T-helper 22 cell (primary cell): ENCODE measurements around the gene CAMK1D.

ENCODE experiments used
- DNase-seq: peaks from one replicate; pipeline ENCODE4 v3.0.0-alpha.2; 2020; ENCODE audit warnings: low read depth

The CAMK1D gene

DNA sequence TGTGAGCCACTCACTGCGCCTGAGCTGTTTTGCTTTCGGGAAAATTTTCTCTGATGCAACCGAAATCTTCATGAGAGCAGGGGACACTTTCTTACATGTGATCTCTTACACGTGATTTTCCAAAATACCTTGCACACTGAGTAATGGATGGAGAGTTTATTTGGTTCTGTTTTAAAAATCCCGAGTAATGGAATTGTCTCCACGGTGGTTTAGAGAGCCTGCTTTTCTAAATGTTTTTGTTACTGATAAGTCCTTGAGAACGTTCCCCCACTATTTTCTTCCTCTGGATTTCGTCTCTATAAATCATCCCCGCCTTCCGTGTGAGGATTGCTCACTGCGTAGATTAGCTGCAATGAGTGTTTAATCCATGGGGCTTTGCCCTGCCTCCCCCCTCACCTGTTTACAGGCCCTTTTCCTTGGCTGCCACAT lies 25.7 kb downstream of the CAMK1D start:
- no peak for DNase-seq

DNA sequence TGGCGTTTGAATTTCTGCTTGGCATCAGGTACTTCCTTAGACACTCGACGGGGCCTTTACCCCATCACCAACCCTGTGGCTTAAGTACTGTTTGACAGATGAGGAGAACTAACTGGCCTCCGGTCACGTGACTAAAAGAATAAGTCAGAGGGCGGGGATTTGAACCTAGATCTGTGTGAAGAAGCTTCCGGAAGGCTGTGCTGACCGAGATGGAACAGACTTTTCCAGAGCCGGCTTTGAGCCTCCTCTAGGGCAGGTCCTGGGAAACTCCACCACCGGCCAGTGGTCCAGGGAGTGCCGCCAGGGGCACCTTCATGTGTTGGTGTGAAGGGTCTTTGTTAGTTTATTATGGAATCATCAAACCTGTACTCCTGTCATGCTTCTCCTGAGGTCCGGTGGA lies 26.9 kb downstream of the CAMK1D start:
- no peak for DNase-seq

DNA sequence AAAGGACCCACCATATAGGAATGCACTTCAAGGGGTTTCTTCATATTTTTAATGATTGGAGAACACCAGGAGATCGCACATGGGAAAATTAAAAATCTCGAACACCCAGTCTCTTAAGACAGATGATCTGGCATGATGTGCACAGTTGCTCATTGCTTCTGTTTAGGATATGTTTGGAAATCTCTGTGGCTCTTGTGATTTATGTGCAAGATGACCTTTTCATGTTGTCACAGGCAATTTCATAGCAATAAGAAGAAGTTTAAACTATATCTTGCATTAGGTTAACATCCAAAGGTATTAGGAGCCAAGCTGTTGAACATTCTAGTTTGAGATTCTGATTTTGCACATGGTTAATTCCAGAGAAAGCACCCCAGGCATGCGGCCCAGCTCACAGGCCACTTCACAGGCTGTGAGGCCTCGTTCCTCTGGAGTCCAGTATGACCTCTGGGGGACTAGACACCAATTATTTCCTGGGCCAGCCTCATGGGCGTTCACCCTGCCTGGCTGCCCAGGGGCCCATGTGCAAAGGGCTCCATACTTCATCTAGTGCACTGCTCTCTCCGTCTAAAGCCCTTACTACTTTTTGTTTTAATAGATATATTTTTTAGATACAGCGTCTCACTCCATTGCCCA lies 28.4 kb downstream of the CAMK1D start:
- no peak for DNase-seq

DNA sequence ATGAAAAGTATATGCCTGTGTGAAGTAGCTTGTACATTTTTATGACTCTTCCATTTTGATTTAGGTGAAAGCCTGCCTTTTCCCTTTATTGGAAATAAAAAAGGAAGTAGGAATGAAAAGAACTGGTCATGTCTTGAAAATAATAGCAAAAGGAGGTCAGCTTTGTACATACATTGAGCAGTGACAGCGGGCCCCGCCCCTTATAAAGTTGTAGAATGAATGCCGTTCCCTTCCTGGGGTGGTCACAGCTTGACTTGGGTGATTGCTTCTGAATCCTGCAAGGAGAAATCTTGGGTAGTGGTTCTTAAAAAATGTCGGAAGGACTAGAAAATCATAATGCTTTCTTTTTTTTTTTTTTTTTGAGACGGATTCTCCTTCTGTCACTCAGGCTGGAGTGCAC lies 31.7 kb downstream of the CAMK1D start:
- DNase-seq: no peak

DNA sequence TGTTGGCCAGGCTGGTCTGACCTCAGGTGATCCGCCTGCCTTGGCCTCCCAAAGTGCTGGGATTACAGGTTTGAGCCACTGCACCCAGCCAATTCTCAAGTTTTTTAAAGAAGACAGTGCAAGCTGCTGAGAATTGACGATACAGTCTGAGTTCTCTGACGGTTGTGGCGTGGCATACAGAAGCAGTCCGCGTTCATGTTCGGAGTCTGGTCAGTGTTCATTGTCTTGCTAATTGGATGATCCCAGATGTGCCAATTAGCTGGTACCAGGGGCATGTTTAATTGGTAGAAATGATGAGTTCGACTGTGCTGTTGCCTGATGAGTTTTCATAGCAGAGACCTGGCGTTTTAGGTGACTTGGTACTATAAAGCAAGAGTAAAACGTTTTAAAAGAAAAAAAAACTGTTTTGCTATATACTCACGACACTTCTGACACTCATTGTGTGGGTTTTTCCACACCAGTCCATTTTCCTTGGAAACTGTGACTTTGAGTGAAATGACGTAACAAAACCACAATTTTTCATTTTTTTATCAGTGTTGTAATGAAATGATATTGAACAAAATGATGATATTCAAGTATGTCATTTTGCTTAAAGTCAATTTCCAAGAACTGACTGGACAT lies 32.3 kb downstream of the CAMK1D start:
- no peak for DNase-seq

DNA sequence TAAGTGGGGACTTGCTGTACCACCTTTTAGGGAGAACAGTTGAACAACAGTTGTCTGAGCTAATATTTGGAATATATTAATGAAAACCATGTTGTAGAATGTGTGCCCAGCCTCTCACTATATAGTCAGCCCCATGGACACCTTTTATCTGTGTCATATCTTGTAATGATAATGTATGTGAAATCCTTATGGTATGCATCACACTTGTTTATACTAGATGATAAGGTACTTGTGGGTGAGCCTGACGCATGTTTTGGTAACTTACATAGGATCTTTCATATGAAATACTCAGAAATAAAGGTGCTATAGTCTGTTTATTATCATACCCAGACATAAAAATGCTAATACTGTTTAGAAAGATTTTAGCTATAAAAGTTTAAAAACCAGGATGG lies 32.8 kb downstream of the CAMK1D start:
- DNase-seq: no peak

DNA sequence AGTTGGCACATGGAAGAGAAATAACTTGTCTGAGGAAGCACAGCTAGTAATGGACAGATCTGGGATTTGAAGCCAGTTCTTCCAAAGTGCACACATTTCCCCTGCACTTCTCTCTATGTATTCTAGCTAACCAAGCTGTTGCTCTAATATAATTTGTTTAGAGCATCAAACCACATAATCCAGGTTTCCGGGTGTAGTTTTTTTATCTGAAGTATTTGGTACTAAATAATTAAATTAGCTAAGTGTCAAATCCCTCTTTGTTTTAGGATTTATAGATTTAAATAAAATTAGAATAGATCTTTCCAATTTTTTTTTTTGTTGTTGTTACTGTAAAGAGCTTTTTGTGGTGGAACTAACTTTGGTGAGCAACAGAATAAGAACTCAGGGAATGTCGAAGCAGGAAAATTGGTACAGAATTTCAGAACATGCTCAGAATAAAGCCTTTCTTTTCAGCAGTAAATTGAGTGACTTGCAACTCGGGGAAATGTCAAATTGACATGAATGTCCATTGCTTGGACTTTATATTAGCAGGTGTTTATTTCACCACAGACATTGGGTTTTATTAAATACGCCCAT lies 33.7 kb downstream of the CAMK1D start:
- DNase-seq: no peak

DNA sequence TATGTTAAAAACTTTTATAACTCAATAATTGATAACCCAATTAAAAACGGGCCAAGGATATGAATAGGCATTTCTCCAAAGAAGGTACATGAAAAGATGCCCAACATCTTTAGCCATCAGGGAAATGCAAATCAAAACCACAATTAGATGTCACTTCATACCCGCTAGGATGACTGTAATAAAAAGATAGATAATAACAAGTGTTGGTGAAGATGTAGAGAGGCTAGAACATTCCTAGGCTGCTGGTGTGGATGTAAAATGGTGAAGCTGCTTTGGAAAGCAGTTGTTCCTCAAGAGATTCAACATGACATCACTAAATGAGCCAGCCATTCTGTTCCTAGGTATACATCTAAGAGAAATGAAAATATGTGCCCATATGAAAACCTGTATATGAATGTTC lies 35.6 kb downstream of the CAMK1D start:
- DNase-seq: no peak

DNA sequence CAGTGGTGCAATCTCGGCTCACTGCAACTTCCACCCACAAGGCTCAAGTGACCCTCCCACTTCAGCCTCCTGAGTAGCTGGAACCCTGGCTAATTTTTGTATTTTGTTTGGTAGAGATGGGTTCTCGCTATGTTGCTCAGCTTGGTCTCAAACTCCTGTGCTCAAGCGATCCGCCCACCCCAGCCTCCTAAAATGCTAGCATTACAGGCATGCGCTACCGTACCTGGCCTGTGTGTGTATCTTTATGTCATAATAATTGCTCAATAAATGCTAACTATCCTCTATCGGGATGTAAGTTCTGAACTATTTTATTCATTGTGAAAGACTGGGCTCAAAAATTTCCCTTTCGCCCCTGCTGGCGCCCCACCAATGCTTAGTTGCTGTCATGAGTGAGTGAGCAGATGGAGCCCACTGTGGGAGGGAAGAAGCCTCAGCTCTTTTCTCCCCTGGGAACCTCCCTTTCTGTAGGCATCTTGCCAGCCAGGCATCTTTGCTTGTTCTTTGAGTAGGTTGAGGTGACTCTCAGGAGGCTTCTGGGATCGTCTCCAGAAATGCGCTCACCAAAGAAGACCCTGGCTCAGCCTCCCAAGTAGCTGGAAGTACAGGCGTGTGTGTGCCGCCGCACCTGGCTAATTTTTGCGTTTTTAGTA lies 38.3 kb downstream of the CAMK1D start:
- DNase-seq: no peak

DNA sequence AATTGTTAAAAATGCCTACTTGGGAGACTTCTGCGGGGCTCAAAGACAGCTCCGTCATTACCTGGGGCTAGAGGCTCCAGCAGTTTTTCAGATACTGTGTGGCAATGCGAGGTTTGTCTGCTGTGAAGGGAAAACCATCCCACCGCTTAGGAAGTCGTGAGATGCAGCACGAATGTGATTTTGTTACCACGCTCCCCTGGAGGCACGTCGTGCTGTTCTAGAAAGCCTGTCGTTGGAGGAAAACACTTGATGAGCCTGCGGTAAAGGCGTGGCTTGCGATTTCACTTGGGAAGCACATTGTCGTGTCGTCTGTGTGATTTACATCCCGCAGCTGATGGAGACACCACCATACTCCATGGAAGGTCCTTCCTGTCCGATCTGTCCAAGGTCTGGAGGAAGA lies 39.3 kb downstream of the CAMK1D start:
- no peak for DNase-seq

DNA sequence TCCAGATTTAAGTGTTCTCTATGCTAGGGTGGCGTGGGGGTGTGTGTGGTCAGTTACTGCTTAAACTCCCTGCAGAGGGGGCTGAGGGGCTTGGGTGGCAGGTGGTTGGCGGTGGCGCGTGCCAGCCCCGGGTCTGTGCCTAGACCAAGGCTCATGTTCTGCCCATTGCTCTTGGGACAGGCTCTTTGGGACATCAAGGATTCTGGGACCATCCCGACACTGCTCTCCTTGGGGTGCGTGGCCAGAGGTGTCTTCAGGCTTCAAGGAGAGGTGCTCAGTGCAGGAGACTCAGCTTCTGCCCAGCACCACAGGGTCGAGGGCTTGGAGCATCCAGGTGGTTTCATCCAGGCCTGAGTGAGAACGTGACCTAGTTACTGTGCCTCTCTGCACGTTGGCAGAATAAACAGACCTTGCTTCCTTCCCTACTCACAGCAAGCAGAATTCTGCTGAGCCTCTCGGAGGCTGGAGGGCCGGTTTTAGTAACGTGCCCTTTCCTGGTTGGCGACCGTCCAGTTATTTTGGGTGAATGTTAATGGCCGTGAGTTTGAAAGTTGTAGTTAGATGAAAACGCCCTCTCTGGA lies 39.9 kb downstream of the CAMK1D start:
- DNase-seq: no peak

DNA sequence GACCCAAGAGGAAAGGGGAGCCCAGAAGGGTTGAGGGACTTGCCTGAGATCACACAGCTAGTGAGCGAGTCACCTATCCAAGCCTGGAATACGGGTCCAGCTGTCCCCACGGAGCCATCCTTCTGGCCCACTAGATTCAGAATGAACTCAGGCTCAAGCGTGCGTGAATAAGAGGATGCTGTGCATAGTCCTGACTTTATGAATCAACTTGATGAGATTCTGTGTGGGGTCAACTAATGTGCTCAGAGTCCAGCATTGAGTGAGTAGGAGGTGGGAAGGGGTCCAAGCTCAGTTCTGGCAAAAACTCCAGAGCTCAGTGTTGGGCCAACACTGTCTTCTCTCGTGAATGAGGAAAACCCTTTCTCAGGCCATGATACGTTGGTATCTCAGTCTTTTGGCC lies 41.4 kb downstream of the CAMK1D start:
- no peak for DNase-seq

DNA sequence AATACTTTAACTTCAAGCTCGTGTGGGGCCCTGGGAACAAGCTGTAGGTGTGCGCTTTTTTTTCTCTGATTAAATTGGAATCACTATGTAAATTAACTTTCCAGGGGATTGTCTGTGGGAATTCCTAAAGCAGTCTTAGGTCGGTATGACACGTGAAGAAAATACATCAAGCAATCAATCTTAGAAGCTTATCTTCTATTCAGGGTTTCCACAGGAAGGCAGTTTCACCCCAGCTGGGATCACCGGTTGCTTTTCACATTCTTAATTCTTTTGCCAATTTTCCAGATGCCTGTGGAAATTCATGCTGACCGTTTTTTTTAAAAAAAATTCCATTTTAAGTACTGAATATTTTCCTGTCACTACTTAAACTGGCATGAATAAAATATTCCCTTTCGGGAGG lies 41.9 kb downstream of the CAMK1D start:
- no peak for DNase-seq

DNA sequence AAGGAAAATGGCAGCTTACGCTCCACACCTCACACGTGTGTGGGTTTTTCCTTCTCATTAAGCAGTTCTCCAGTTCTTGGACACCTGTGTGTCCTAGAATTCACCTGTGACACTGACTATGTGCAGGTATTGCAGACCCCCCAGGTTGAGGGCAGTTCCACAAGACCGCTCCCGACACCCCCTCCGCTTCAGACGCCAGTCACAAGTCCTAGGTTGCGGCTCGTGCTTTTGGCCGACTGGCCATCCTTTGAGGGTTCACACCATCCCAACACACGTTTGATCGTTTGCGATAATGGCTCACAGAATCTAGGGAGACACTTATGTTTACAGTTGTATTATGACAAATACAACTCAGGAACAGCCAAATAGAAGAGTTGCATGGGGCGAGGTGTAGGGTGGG lies 44.5 kb downstream of the CAMK1D start:
- no peak for DNase-seq

DNA sequence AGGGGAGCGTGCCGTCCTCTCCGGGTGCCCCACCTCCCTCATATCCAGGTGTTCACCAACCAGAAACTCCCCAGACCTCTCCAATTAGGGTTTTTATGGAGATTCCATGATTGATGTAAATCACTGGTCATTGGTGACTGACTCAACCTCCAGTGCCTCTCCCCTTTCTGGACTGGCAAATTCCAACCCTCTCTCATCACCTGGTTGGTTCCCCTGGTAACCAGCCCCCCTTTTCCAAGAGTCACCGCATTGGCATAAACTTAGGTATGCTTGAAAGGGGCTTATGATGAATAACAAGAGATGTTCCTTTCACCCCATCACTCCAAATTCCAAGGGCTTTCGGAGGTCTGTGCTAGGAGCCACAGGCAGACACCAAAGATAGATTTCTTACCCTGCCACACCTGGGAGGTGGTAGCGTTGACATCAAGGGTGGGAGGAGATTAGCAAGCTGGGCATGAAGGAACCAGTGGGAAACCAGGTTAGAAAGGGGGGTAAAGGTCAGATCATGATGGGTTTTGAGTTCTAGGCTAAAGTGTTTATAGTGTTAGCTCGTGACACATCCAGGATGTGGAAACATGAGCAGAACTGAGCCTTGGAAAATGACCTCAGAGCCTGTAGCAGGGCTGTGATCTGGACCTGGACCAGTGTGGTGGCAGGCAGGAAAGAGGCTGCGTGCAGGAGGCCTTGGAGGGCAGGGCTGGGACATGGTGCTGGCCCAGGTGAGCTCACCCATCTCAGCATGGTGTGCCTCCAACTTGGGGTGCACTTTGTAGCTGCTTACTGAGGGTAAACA lies 45.1 kb downstream of the CAMK1D start:
- no peak for DNase-seq

DNA sequence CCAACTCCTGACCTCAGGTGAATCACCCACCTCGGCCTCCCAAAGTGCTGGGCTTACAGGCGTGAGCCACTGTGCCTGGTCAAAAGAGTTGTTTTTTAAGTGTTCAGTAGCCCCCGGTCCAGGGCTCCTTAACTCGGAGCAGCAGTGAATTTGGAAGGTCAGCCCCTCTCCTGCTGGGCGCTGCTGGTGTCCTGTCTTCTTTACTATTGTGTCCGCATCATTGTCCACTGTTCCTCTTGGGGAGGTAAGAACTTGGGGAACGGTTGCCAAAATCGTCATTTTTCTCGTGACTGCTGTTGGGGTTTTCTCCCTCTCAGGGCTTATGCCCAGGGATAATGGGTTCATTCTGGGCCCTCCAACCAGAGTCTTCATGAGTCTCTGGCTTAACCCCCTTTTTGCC lies 46.7 kb downstream of the CAMK1D start:
- DNase-seq: no peak

DNA sequence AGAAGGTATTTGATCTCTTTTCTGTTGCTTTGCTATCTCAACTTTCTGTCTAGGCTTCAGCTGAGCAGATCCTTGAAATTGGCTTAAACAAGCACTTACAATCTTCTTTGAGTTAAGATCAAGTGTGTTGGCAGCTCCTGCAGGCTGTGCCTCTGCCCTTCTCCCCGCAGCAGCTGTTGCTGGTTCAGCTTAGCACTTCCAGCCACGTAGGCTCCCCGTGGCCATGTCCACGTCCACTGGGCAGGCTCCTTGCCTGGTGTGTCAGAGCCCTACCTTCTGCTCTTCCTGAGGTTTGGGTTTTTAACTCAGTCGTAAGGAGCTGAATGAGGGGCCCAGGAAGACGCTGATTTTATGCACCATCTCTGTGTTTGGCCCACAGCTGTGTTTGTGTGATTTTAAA lies 47.2 kb downstream of the CAMK1D start:
- no peak for DNase-seq

DNA sequence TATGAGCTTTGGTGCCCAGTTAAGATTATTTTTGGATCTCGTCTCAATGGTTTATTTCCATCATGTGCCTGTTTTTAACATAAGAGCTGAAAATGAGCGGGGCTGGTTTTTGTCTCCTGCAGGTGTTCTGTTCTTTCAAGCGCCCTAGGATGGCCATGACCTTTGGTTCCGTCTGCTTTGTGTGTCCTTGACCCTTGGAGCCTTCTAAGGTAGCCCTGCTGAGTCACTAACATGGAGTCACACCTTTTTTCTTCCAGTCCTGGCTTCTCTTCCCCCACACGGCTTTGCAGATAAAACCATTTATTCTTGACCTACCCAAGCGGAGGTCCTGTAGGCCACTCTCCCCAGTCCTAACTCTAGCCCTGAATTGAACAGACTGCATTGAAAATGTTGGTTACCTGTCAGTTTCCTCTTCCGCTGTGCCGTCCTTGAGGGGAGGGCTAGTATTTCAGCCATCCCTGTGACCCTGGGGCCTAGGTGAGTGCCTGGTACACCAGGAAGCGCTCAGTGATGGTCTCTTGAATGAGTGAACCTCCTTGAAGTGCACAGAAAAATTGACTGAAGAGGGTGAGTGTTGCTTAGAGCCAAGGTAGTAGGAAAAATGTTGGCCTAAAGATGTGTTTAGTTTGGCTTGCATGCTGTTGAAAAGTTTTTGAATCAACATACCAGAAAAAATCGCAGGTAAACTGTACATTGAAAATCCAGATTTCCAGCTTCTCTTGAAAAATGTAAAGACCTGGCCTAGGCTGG lies 48.0 kb downstream of the CAMK1D start:
- DNase-seq: no peak

DNA sequence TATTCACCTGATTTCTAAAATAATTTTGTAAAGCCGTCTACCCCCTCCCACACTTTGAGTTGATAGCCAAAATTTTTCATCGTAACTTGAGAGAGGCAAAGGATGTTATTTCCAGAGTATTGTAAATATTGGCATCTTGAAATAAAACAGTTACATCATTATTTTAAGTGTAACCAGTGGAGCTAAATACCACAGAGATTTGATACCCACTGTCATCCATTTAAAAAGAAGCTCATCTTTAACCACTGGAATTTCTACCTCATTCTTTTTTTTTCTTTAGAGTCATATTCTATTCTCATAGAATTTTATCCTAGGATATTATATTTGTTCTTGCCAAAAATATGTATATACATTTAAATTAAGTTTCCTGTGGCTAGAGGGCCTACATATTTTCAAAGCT lies 48.6 kb downstream of the CAMK1D start:
- no peak for DNase-seq

DNA sequence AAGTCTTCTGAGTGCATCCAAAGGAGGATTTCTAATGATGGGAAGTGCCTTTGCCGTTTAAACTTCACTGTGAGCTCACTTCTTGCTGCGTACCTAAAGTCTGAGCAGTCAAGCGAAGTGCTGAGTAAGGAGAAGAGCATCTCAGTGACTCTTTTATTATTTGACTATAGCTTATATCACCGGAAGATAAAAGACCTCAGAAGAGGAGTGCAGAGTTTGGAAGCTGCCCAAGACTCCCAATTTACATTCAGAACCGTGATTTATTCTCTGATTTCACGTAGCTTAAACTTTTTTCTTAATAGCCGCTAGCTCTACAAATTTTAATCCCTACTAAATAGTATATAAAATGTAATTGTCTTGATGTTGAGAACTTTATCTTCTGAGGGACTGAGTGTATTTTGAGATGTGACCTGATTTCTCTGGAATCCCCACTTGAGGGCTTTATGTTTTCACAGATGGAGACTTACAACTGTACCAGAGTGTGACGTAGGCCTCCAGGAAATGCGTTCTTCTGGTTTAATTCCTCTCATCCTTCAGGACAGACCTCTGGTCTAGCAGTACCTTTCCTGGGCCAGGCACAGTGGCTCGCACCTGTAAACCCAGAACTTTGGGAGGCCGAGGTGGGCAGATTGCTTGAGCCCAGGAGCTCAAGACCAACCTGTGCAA lies 51.1 kb downstream of the CAMK1D start:
- no peak for DNase-seq

DNA sequence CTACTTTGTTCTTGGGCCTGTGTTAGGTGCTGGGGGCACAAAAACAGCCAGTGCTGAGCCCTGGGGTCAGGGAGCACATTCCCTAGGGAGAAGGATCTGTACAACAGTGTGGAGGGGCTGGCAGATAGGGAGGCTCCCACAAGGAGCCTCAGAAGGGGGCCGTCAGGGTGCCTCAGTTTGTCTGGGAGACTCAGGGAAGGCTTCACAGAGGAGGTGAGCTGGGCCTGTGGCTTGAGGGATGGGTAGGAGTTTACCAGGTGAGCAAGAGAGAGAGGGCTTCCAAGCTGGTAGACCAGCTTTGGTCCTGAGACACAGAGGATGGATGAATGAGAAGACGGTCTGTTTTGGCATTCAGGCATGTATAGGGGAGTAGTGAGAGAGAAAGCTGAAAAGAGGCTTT lies 52.1 kb downstream of the CAMK1D start:
- no peak for DNase-seq
